HEK293 (cell line): ENCODE measurements around the gene GRIN2A.

ENCODE experiments used
- AEBP2 ChIP-seq: fragments of 450-650 bp; formaldehyde crosslinking; IDR thresholded peaks from 2 replicates; pipeline ENCODE4 v1.5.1; 2016; ENCODE audit warnings: missing biosample characterization, missing genetic modification characterization, borderline replicate concordance
- CTCF ChIP-seq: fragments of 450-650 bp; formaldehyde crosslinking; IDR thresholded peaks from 2 replicates; pipeline ENCODE4 v1.5.1; 2016; ENCODE audit warnings: missing biosample characterization, missing genetic modification characterization
- ZBTB20 ChIP-seq: fragments of 450-650 bp; formaldehyde crosslinking; IDR thresholded peaks from 2 replicates; pipeline ENCODE4 v1.5.1; 2016; ENCODE audit warnings: missing biosample characterization, missing genetic modification characterization
- ZFP69B ChIP-seq: fragments of 450-650 bp; formaldehyde crosslinking; IDR thresholded peaks from 2 replicates; pipeline ENCODE4 v1.5.1; 2016; ENCODE audit warnings: missing biosample characterization, missing genetic modification characterization
- ZNF133 ChIP-seq: fragments of 450-650 bp; formaldehyde crosslinking; IDR thresholded peaks from 2 replicates; pipeline ENCODE4 v1.5.1; 2016; ENCODE audit warnings: missing biosample characterization, missing genetic modification characterization
- ZNF202 ChIP-seq: fragments of 450-650 bp; formaldehyde crosslinking; IDR thresholded peaks from 2 replicates; pipeline ENCODE4 v1.5.1; 2016; ENCODE audit warnings: missing biosample characterization, missing genetic modification characterization, borderline replicate concordance
- ZNF26 ChIP-seq: fragments of 450-650 bp; formaldehyde crosslinking; IDR thresholded peaks from 2 replicates; pipeline ENCODE4 v1.5.1; 2016; ENCODE audit warnings: missing biosample characterization, missing genetic modification characterization
- ZNF292 ChIP-seq: fragments of 450-650 bp; formaldehyde crosslinking; IDR thresholded peaks from 2 replicates; pipeline ENCODE4 v1.5.1; 2016; ENCODE audit warnings: low read depth, missing biosample characterization, missing genetic modification characterization, borderline replicate concordance
- ZNF501 ChIP-seq: fragments of 450-650 bp; formaldehyde crosslinking; IDR thresholded peaks from 2 replicates; pipeline ENCODE4 v1.5.1; 2016; ENCODE audit warnings: missing biosample characterization, missing genetic modification characterization
- ZNF623 ChIP-seq: fragments of 450-650 bp; formaldehyde crosslinking; IDR thresholded peaks from 2 replicates; pipeline ENCODE4 v1.5.1; 2016; ENCODE audit warnings: missing biosample characterization, missing genetic modification characterization
- ZNF785 ChIP-seq: fragments of 450-650 bp; formaldehyde crosslinking; IDR thresholded peaks from 2 replicates; pipeline ENCODE4 v1.5.1; 2016; ENCODE audit warnings: missing biosample characterization, missing genetic modification characterization
- ZNF843 ChIP-seq: fragments of 450-650 bp; formaldehyde crosslinking; IDR thresholded peaks from 2 replicates; pipeline ENCODE4 v1.5.1; 2016; ENCODE audit warnings: missing biosample characterization, missing genetic modification characterization
- ZSCAN18 ChIP-seq: fragments of 450-650 bp; formaldehyde crosslinking; IDR thresholded peaks from 2 replicates; pipeline ENCODE4 v1.5.1; 2016; ENCODE audit warnings: missing biosample characterization, missing genetic modification characterization
- ZSCAN30 ChIP-seq: fragments of 450-650 bp; IDR thresholded peaks from 2 replicates; pipeline ENCODE4 v1.5.1; 2018; ENCODE audit warnings: missing biosample characterization, mild to moderate bottlenecking, missing genetic modification characterization, moderate library complexity

- no peak for TF ChIP-seq ZNF501 (tag by site-specific recombination)
- TF ChIP-seq CTCF (tag by site-specific recombination): no peak
- TF ChIP-seq ZNF843 (tag by site-specific recombination): no peak
- TF ChIP-seq ZNF785 (tag by site-specific recombination): no peak
- TF ChIP-seq AEBP2 (tag by site-specific recombination): no peak
- no peak for TF ChIP-seq ZNF623 (tag by site-specific recombination)
- TF ChIP-seq ZSCAN30 (tag by site-specific recombination): no peak
- TF ChIP-seq ZBTB20 (tag by site-specific recombination): no peak
- TF ChIP-seq ZNF133 (tag by site-specific recombination): no peak
- TF ChIP-seq ZNF26 (tag by site-specific recombination): no peak
- TF ChIP-seq ZNF202 (tag by site-specific recombination): no peak
- TF ChIP-seq ZNF292 (tag by site-specific recombination): no peak
- TF ChIP-seq ZFP69B: no peak
- TF ChIP-seq ZSCAN18: no peak
These were observed 136.3 kb downstream of the GRIN2A start for GRCh38 chr16:10045947-10046346.
